Activated T-helper 1 cell treated with anti-CD3 and anti-CD28 coated beads, Interleukin-12 subunit alpha, Interleukin-12 subunit beta, Interleukin-2, Interleukin-4 antibody, amounts not matched to agents 30 ng/mL and 10 ng/mL and 1 ng/mL, durations not matched to agents 14 hours and 24 hours and 36 hours (primary cell): Measurements from ENCODE around the gene ASB2. TPM values are rescaled to one million over a fixed set of nuclear protein-coding genes. Genes with fewer than 3 reads are reported as not detected.

ENCODE experiments used
- DNase-seq: peaks from one replicate; pipeline ENCODE4 v3.0.0; 2021; ENCODE audit warnings: low spot score
- H3K27ac Mint-ChIP-seq: one replicate; pipeline ENCODE4 v1.8.0; 2021; ENCODE audit warnings: mild to moderate bottlenecking, mixed read lengths
- H3K27me3 Mint-ChIP-seq: one replicate; pipeline ENCODE4 v1.8.0; 2022; ENCODE audit warnings: mild to moderate bottlenecking, moderate library complexity, mixed read lengths; ENCODE audit not compliant: insufficient read depth
- H3K36me3 Mint-ChIP-seq: one replicate; pipeline ENCODE4 v1.8.0; 2021; ENCODE audit warnings: low read depth, mixed read lengths
- H3K4me1 Mint-ChIP-seq: one replicate; pipeline ENCODE4 v1.8.0; 2021; ENCODE audit warnings: low read depth, mixed read lengths
- H3K4me3 Mint-ChIP-seq: one replicate; pipeline ENCODE4 v1.8.0; 2021; ENCODE audit warnings: mild to moderate bottlenecking, moderate library complexity, mixed read lengths
- H3K9me3 Mint-ChIP-seq: one replicate; pipeline ENCODE4 v1.8.0; 2021; ENCODE audit warnings: mixed read lengths
- intact Hi-C: fragments of 100-400 bp; cut with micrococcal nuclease; formaldehyde crosslinking; loops from one replicate; pipeline ENCODE4 v1.15.1; 2024
- total RNA-seq: library from RNA; stranded (reverse); gene quantifications from 2 replicates; pipeline ENCODE4 v1.2.3, GENCODE V29; 2022

The ASB2 gene
- total RNA-seq, 1 donor from 2014 or later, result 23.4 TPM

DNA sequence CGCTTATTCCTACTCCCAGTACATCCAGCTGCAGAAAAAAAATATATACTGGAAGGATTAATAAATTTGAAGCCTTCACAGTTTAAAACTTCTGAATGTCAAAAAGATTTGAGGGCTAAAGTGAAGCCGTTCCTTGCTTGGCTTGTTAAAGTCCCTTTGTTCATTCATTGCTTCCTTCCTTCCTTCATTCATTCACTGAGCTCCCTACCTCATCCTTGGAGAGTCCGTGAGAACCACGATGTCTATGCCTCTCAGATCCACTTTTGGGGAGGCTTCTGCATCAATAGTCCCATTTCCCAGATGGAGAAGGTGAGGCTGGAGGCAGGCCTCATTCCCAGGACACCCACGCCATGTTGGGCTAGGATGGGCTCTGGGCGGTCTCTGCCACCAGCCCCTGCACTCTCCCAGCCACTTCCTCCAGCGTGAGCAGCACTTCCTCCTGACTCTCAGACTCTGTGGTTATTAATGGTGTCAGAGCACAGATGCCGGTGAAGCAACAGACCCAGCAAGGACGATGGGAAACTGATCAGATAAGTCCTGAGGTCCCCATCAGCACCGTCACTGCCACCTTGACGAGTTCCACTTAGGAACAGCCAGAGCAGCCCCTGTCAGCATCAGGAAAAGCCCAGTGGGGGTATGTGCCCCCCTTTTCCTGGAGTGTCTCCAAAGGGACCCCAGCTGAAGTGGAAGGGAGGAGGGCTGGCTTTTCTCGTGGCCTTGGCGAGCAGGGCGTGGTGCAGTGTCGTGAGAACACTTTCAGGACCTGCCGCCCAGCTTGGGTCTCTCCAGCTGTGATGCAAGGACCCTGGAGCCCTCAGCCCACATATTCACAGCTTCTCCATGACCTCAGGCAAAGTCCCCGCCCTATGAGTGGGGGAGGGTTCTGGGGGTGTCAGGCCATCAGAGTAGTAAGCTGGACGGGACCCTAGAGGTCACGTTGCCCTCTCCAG is 21.2 kb downstream of the ASB2 start:
- H3K27me3 Mint-ChIP-seq, result no peaks in the 10 kb centered on the region
- intact Hi-C loops, result no loop called here
- H3K36me3 Mint-ChIP-seq, result peaks cover 35% of the 10 kb centered on the region
- H3K27ac Mint-ChIP-seq, result peak overlapping the region; percentile 100
- no peaks in the 10 kb centered on the region for H3K9me3 Mint-ChIP-seq
- DNase-seq, result no peak
- peaks cover 99% of the 10 kb centered on the region for H3K4me1 Mint-ChIP-seq
- H3K4me3 Mint-ChIP-seq, result peak overlapping the region; percentile 76

DNA sequence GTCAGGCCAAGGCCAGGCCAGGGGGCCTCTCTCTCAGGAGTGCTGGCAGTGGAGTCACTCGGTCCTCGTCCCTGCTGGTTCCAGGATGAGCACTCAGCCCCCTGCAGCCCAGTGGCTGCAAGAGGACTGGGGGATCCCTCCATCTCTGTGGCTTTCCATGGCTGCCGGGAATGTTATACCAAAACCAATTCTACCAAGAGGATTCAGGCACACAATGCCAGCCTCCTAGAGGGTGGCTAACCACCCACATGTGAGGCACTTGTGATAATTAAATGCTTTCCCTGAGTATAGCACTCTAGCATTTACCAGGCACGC is 21.9 kb downstream of the ASB2 start:
- Mint-ChIP-seq H3K27ac (peak overlapping the region; percentile 100), H3K36me3 (peaks cover 42% of the 10 kb centered on the region), H3K4me1 (peaks cover 96% of the 10 kb centered on the region), H3K9me3 (no peaks in the 10 kb centered on the region), H3K27me3 (no peaks in the 10 kb centered on the region), H3K4me3 (peak overlapping the region; percentile 76)
- no peak for DNase-seq
- intact Hi-C loops, result no loop called here

DNA sequence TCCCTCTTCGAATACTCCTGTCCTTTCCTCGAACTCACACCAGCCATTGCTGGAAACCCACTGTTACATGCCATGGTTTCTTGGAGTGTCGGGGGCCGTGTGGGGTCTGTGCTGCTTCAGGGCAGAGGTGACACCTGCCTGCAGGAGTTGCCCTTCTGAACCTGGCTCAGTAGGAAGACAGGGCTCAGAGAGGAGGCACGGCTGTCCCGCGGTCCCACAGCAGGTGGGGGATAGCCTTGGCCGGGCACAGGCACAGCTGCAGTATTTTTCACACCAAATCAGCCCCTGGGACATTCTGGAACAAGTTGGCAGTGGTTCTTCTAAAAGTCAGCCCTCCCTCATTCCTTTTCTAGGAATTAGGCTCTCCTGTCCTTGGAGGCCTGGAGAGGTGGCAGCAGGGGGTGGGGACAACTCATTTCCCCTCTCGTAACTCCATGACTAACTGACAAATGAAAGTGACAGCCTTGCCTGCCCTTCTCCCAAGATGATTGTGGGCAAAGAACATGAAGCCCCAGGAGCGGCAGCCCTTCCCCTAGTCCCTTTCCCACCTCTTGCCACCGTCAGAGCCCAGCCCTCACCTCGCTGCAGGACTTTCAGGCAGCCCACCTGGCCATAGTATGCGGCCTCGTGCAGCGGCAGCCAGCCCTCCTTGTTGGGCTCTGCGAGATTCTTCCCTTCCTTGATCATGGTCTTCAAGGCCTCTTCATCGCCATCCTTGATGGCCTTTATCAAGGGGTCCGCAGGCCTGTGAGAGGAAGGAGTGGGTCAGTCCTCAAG is 22.4 kb downstream of the ASB2 start:
- H3K27me3 Mint-ChIP-seq, result no peaks in the 10 kb centered on the region
- peaks cover 95% of the 10 kb centered on the region for H3K4me1 Mint-ChIP-seq
- intact Hi-C loops, result no loop called here
- H3K36me3 Mint-ChIP-seq, result peaks cover 46% of the 10 kb centered on the region
- H3K4me3 Mint-ChIP-seq, result peak overlapping the region; percentile 76
- no peak for DNase-seq
- peak overlapping the region; percentile 100 for H3K27ac Mint-ChIP-seq
- no peaks in the 10 kb centered on the region for H3K9me3 Mint-ChIP-seq

DNA sequence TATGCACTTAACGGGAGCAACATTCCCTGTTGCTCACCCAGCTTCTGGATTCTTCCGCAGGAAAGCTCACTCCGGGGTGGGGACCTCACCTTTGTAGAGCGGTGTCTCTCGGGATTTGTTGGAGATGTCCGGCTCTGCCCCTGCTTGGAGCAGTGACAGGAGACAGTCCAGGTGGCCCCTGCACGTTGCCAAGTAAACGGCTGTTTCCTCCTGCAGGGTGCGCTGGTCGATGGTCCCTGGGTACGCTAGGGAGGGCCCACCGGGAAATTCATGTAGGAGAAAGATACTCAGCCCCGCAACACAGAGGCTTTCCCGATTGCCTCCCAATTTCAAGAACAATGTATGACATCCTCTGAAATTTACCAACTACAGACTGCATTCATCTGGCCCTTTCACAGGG is 23.1 kb downstream of the ASB2 start:
- intact Hi-C loops, result no loop called here
- Mint-ChIP-seq H3K9me3 (no peaks in the 10 kb centered on the region), H3K4me3 (peak overlapping the region; percentile 76), H3K27ac (peak overlapping the region; percentile 40), H3K36me3 (peaks cover 50% of the 10 kb centered on the region), H3K27me3 (no peaks in the 10 kb centered on the region), H3K4me1 (peaks cover 93% of the 10 kb centered on the region)
- DNase-seq, result no peak

DNA sequence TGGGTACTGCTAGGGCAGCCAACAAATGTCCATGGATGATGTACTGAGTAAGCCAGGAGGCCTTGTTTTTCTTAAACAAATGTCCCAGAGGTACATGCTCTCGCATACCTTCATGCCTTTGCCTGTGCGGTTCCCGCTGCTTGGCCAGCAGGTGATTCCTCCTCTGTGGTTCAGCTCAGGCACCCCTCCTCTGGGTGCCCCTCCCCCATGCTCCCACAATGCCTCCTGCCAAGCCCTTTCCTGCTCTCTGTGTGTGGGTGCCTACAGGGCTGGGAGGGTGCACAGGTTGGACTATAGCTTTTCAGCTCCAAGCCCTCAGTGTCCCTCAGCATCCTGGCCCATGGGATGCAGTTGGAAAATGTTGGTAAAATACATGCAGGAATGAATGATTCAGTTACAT is 23.5 kb downstream of the ASB2 start:
- Mint-ChIP-seq H3K36me3 (peaks cover 50% of the 10 kb centered on the region), H3K27me3 (no peaks in the 10 kb centered on the region), H3K4me3 (no peak overlapping the region), H3K4me1 (peaks cover 89% of the 10 kb centered on the region), H3K27ac (peak overlapping the region; percentile 40), H3K9me3 (no peaks in the 10 kb centered on the region)
- intact Hi-C loops, result no loop called here
- no peak for DNase-seq

DNA sequence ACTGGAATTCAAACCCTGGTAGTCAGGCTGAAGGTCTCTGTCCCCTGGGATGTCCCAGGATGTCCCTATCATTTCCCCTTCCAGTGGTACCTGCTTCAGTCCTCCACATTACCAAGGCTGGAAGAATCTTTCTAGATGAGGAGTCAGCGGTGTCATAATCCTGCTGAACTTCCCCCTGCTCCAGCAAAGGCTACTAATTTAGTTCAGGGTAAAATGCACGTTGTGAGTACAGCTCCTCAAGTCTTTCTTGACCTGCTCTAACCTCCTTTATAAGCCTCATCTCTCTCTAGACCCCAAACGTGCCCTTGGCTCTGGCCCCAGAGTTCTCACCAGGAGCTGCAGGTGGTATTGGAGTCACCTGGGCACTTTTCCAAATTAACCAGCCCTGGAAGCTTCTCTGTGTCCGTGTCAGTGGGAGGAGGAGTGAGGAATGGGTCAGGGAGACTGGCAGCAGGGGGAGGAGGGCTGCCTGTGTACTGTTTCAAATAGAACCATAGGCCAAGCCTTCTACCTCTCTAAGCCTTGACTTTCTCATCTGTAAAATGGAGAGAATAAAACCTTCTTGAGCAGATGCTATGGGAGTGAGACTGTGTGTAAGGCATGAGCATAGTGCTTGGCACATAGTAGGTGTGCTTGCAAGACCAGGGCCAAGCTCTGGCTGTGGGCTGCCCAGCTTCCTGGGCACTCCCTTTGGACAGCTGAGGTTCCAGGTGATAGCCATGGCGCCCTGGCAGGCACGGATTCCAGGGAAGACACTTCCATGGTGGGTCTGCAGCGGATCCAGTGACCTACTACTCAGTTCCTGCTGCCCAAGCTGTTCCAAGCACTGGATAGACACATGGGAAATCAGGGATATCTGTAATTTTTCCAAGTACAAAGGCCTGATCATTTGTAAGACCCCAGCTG is 24.5 kb downstream of the ASB2 start:
- intact Hi-C loops, result no loop called here
- Mint-ChIP-seq H3K27me3 (no peaks in the 10 kb centered on the region), H3K4me1 (peaks cover 79% of the 10 kb centered on the region), H3K27ac (peak overlapping the region; percentile 63), H3K36me3 (peaks cover 46% of the 10 kb centered on the region), H3K9me3 (no peaks in the 10 kb centered on the region), H3K4me3 (no peak overlapping the region)
- no peak for DNase-seq

DNA sequence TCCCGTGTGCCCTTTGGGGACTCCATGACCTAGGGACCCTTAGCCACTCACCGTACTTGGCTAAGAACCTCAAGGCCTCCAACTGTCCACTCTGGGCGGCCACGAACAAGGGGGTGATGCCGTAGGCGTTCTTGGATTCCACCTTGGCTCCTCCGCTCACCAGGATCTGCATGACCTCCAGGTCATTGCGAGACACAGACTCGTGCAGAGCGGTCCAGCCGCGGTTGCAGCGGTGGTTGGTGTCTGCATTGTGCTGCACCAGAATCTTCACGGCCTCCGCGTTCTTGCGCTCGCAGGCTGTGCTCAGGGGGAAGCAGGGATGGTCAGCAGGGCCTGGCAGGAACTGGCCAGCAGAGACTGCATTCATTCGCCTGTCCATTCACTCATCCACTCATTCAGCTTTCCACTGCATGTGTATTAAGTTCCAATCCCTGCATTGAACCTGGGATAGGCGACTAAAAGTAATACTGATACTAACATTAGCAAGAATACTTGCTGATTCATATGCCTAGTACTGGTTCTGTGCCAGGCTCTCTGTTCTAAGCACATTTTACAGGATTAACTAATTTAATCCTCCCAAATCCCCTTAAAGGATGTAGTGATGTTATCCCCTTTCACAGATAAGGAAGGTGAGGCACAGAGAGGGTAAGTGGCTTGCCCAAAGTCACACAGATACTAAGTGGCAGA is 25.3 kb downstream of the ASB2 start:
- peaks cover 46% of the 10 kb centered on the region for H3K36me3 Mint-ChIP-seq
- intact Hi-C loops, result loop anchor here (1.0 kb wide), 1 partner anchor 11 kb away; no protein-coding TSS in a partner anchor
- no peaks in the 10 kb centered on the region for H3K9me3 Mint-ChIP-seq
- H3K4me1 Mint-ChIP-seq, result peaks cover 71% of the 10 kb centered on the region
- H3K4me3 Mint-ChIP-seq, result no peak overlapping the region
- DNase-seq, result no peak
- H3K27me3 Mint-ChIP-seq, result no peaks in the 10 kb centered on the region
- H3K27ac Mint-ChIP-seq, result peak overlapping the region; percentile 63

DNA sequence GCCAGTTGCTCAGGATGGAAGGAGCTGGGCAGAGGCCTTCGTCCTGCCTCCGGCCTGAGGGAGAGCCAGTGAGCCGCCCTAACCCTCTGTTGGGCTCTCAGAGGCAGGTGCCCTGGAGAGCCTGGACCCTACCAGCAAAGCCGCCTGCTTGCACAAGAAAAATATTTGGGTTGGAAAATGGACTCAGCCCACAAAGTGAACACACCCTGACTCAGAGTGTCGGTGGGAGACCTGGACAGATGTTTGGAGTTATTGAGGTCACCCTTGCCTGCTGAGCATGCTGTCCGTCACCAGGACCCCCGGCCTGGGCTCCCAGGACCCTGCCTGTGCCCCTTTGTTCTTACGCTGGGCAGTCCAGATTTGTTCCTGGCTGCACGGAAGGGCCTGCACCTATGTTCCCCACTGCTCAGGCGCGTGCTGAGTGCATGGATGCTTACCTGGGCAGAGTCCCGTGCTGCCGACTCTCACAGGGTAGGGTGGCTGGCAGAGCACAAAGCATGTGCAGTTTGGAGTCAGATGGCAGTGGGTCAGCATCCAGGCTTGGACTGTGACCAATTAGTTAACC is 26.8 kb downstream of the ASB2 start:
- DNase-seq, result no peak
- no peaks in the 10 kb centered on the region for H3K27me3 Mint-ChIP-seq
- H3K36me3 Mint-ChIP-seq, result peaks cover 47% of the 10 kb centered on the region
- H3K27ac Mint-ChIP-seq, result peak overlapping the region; percentile 32
- no peaks in the 10 kb centered on the region for H3K9me3 Mint-ChIP-seq
- intact Hi-C loops, result loop anchor here (1.0 kb wide), 1 partner anchor 9 kb away; no protein-coding TSS in a partner anchor
- H3K4me1 Mint-ChIP-seq, result peaks cover 57% of the 10 kb centered on the region
- H3K4me3 Mint-ChIP-seq, result no peak overlapping the region

DNA sequence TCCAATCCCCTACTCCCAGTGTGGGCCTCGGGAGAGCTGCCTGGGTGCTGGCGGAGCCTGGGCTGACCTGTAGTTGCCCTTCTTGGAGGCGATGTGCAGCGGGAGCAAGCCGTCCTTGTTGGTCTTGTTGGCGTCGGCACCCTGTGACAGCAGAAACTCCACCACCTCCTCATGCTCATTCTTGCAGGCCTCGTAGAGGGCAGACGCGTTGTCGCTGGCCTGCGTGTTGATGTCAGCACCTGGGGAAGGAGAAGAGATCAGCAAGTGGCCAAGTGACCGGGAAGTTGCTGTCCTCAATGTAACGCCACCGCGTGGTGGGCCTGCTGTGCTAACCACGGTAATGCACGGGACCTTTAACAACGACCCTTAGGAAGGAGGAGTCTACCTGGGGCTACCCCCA is 29.1 kb downstream of the ASB2 start:
- intact Hi-C loops, result no loop called here
- H3K9me3 Mint-ChIP-seq, result no peaks in the 10 kb centered on the region
- no peak for DNase-seq
- peaks cover 46% of the 10 kb centered on the region for H3K36me3 Mint-ChIP-seq
- H3K27me3 Mint-ChIP-seq, result no peaks in the 10 kb centered on the region
- H3K4me1 Mint-ChIP-seq, result peaks cover 34% of the 10 kb centered on the region
- H3K27ac Mint-ChIP-seq, result no peak overlapping the region
- no peak overlapping the region for H3K4me3 Mint-ChIP-seq

DNA sequence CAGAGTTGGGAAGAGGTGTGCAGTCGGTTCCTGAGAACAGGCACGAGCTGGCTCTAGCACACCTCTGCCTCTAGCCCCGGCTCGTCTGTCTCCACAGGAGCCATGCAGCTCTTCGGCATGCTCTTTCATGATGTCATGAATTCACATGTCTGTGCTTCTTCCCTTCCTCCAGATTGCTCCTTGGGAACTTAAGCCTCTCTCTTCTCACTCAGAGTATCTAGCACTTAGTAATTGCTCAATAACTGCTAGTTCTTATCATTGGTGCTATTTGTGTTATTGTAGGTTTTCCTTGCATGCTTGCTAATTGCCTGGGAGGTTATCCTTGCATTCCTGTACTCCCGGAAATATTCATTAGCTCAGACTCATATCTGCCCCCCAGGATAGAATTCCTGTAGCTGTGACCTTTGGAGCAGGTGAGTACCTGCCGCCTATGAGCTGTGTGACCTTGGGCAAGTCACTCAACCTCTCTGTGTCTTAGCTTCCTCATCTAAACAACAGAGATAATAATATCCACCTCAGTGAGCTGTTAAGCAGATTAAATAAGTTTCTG is 29.8 kb downstream of the ASB2 start:
- Mint-ChIP-seq H3K27ac (no peak overlapping the region), H3K9me3 (no peaks in the 10 kb centered on the region), H3K4me1 (peaks cover 28% of the 10 kb centered on the region), H3K36me3 (peaks cover 47% of the 10 kb centered on the region), H3K27me3 (no peaks in the 10 kb centered on the region), H3K4me3 (no peak overlapping the region)
- no peak for DNase-seq
- intact Hi-C loops, result no loop called here

DNA sequence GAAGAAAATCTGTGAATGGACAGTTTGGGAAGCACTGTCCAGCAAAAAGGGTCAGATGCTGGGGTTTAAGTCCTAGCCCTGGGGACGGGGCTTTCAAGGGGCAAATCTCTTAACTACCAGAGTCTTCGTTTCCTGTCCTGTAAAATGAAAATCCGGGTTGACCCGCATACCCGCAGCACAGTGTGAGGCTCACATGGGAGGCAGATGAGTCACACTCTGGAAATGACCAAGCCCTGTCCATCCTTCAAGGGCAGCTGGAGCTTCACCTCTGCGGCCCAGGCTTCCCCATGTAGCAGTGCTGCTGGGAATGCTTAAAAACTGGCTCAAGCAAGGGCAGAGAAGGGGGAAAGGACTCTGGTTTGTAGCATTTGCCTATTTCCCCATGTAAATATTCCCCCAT is 30.3 kb downstream of the ASB2 start:
- intact Hi-C loops, result no loop called here
- Mint-ChIP-seq H3K27ac (no peak overlapping the region), H3K27me3 (no peaks in the 10 kb centered on the region), H3K4me1 (peaks cover 27% of the 10 kb centered on the region), H3K9me3 (no peaks in the 10 kb centered on the region), H3K4me3 (no peak overlapping the region), H3K36me3 (peaks cover 47% of the 10 kb centered on the region)
- DNase-seq, result no peak

DNA sequence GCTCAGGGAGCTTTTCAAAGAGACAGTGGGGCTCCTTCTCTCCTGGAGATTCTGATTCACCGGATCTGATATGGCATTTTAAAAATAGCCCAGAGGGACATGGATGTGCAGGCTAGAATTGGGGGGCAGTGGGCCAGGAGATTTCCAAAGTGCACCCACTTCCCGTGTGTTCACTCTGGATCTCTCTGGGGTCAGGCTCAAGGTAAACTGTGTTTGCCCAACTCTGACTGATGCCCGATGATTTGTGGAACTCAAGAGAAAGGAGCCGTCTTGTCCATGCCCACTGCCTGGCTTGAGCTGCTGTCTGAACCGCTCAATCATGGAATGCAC is 31.3 kb downstream of the ASB2 start:
- peaks cover 43% of the 10 kb centered on the region for H3K36me3 Mint-ChIP-seq
- H3K9me3 Mint-ChIP-seq, result no peaks in the 10 kb centered on the region
- H3K27me3 Mint-ChIP-seq, result no peaks in the 10 kb centered on the region
- peaks cover 27% of the 10 kb centered on the region for H3K4me1 Mint-ChIP-seq
- intact Hi-C loops, result no loop called here
- no peak overlapping the region for H3K27ac Mint-ChIP-seq
- no peak overlapping the region for H3K4me3 Mint-ChIP-seq
- DNase-seq, result no peak
